Esophagus muscularis mucosa (tissue), 4 donors: ENCODE data around the gene TMEM134. TPM values are rescaled to one million over a fixed set of nuclear protein-coding genes. Genes with fewer than 3 reads are reported as not detected.

Experiments used
- DNase-seq: peaks from one replicate; pipeline ENCODE4 v3.0.0-alpha.2; 2017; ENCODE audit errors: extremely low spot score
- H3K27ac ChIP-seq, 4 donors: fragments of 200-600 bp; sonication (generic); replicated peaks in 1 of 4; 1 replicate in 3 of 4; 2 replicates in 1 of 4; pipeline ENCODE4 v1.5.1; 2016 to 2019; ENCODE audit warnings: mild to moderate bottlenecking in 1 of 4
- H3K27me3 ChIP-seq, 4 donors: fragments of 200-600 bp; sonication (generic); one replicate each; pipeline versions ENCODE4 v1.5.1 to v1.6.0; 2016 to 2019
- H3K36me3 ChIP-seq, 4 donors: fragments of 200-600 bp; sonication (generic); one replicate each; pipeline ENCODE4 v1.5.1; 2016 to 2019
- H3K4me1 ChIP-seq, 4 donors: fragments of 200-600 bp; sonication (generic); one replicate each; pipeline ENCODE4 v1.5.1; 2016 to 2019
- H3K4me3 ChIP-seq, 4 donors: fragments of 200-600 bp; sonication (generic); 1 replicate in 2 of 4; 2 replicates in 2 of 4; pipeline ENCODE4 v1.5.1; 2016 to 2019; ENCODE audit warnings: mild to moderate bottlenecking in 4 of 4, moderate library complexity in 1 of 4
- H3K9me3 ChIP-seq, 4 donors: fragments of 200-600 bp; sonication (generic); 1 replicate in 3 of 4; 2 replicates in 1 of 4; pipeline ENCODE4 v1.5.1; 2016 to 2019
- CTCF ChIP-seq, 3 experiments: fragments of 200-600 bp in 2 of 3; fragments of 450-650 bp in 1 of 3; sonication (generic) in 2 of 3; IDR thresholded peaks; one replicate each; pipeline ENCODE4 v1.5.1; 2017 to 2019; ENCODE audit warnings: antibody characterized with exemption in 3 of 3, mild to moderate bottlenecking in 2 of 3, moderate library complexity in 1 of 3
- EP300 ChIP-seq: sonication (generic); formaldehyde crosslinking; IDR thresholded peaks from one replicate; pipeline ENCODE4 v1.6.1; 2017; ENCODE audit warnings: antibody characterized with exemption
- POLR2A ChIP-seq: fragments of 450-650 bp; IDR thresholded peaks from one replicate; pipeline ENCODE4 v1.6.1; 2017; ENCODE audit warnings: antibody characterized with exemption, moderate library complexity, mild to moderate bottlenecking, low read depth
- POLR2AphosphoS5 ChIP-seq, 2 donors: sonication (generic); formaldehyde crosslinking; IDR thresholded peaks; one replicate each; pipeline ENCODE4 v1.6.1; 2017; ENCODE audit warnings: antibody characterized with exemption in 2 of 2
- WGBS: methylation state at CpG from one replicate; pipeline ENCODE4 v1.1.5; 2018; 5-methylcytosine and 5-hydroxymethylcytosine counted together
- intact Hi-C: fragments of 100-400 bp; cut with DNase I; formaldehyde crosslinking; loops from one replicate; pipeline ENCODE4 v1.15.1; 2023
- total RNA-seq, 4 donors: library from RNA; depleted of rRNA; stranded (reverse); fragments of >200 nt; gene quantifications; one replicate each; pipeline versions ENCODE4 v1.1.0 to v1.2.1, GENCODE V29; 2016

The TMEM134 gene
- total RNA-seq, 4 donors from 2014 or later, result 36.1 to 48.7 (median 46.2) TPM

- 96% methylated on average over 10 of the region's 10 CpGs for WGBS
- intact Hi-C loops, result no loop called here
Measured at GRCh38 chr11:67463186-67463585, 5.9 kb downstream of the TMEM134 start.

GRCh38 chr11:67458266-67458665, 10.8 kb downstream of the TMEM134 start:
- Histone ChIP-seq H3K27ac (no peak overlapping the region), H3K36me3 (no peaks in the 10 kb centered on the region), H3K27me3 (no peaks in the 10 kb centered on the region), H3K9me3 (no peaks in the 10 kb centered on the region), H3K4me3 (no peak overlapping the region), H3K4me1 (no peaks in the 10 kb centered on the region)
- no peak for TF ChIP-seq EP300
- no peak for TF ChIP-seq POLR2AphosphoS5 (IDR thresholded peaks at IDR 0.05)
- TF ChIP-seq POLR2A, result no peak
- no peak for TF ChIP-seq CTCF (IDR thresholded peaks at IDR 0.05)
- WGBS, result 83% methylated on average over 17 of the region's 19 CpGs
- no peak for DNase-seq
- intact Hi-C loops, result no loop called here

More at GRCh38 chr11:67463186-67463585, 5.9 kb downstream of the TMEM134 start:
- no peak for DNase-seq
- no peaks in the 10 kb centered on the region for H3K27me3 ChIP-seq
- peak overlapping the region; percentile 86 to 94 (median 90) for H3K27ac ChIP-seq
- no peak overlapping the region for H3K4me3 ChIP-seq
- peaks cover 28 to 46% (median 41%) of the 10 kb centered on the region in 4 donors for H3K4me1 ChIP-seq
- no peaks in the 10 kb centered on the region for H3K9me3 ChIP-seq
- no peaks in the 10 kb centered on the region for H3K36me3 ChIP-seq
- no peak for TF ChIP-seq POLR2A
- TF ChIP-seq POLR2AphosphoS5 (IDR thresholded peaks at IDR 0.05), result no peak
- no peak for TF ChIP-seq EP300
- TF ChIP-seq CTCF (IDR thresholded peaks at IDR 0.05), result no peak

- intact Hi-C loops, result no loop called here
- DNase-seq, result no peak
- no peaks in the 10 kb centered on the region for H3K27me3 ChIP-seq
- no peaks in the 10 kb centered on the region for H3K36me3 ChIP-seq
- H3K4me1 ChIP-seq, result no peaks in the 10 kb centered on the region
- no peak for TF ChIP-seq CTCF (IDR thresholded peaks at IDR 0.05)
- no peak for TF ChIP-seq EP300
- TF ChIP-seq POLR2A, result no peak
- no peak for TF ChIP-seq POLR2AphosphoS5 (IDR thresholded peaks at IDR 0.05)
- no peaks in the 10 kb centered on the region for H3K9me3 ChIP-seq
- no peak overlapping the region for H3K27ac ChIP-seq
- H3K4me3 ChIP-seq, result no peak overlapping the region
- WGBS, result 95% methylated on average over 12 of the region's 12 CpGs
Measured at GRCh38 chr11:67457453-67457852, 11.6 kb downstream of the TMEM134 start.

DNA sequence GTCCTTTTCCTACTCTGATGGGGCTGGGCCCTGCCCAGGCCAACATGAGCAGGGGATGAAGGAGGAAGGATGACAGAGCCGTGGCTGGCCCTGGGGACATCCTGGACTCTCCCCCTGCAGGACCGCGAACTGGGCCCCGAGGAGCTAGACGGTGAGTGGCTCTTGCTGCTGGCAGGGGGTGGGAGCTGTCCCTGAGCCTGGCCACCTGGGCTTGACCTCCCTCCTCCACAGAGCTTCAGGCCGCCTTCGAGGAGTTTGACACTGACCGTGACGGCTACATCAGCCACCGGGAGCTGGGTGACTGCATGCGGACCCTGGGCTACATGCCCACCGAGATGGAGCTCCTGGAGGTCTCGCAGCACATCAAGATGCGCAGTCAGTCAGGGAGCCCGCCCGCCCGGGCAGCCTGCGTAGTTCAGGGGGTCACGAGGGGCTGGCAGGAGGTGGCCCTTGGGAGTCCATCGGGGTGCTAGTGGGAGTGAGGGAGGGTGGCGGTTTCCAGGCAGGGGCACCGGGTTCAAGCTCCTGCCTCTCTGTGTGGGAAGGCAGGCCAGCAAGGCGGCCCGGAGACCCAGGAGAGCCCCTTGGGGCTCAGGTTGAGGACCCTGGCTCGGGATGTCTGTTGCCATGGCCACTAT, 12.9 kb downstream of the TMEM134 start:
- H3K36me3 ChIP-seq, result no peaks in the 10 kb centered on the region

More for the DNA sequence above, 12.9 kb downstream of the TMEM134 start:
- Histone ChIP-seq H3K9me3 (no peaks in the 10 kb centered on the region), H3K27me3 (no peaks in the 10 kb centered on the region), H3K27ac (no peak overlapping the region), H3K4me1 (no peaks in the 10 kb centered on the region), H3K4me3 (no peak overlapping the region)
- no peak for DNase-seq
- intact Hi-C loops, result no loop called here
- 67% methylated on average over 6 of the region's 25 CpGs for WGBS
- TF ChIP-seq CTCF (IDR thresholded peaks at IDR 0.05), result no peak
- no peak for TF ChIP-seq EP300
- TF ChIP-seq POLR2A, result no peak
- no peak for TF ChIP-seq POLR2AphosphoS5 (IDR thresholded peaks at IDR 0.05)
